ENCODE measurements around the gene SNRPD2.

Gene SNRPD2

GRCh38 chr19:45701676-45702075 lies 9.9 kb upstream of the SNRPD2 start:
- TF ChIP-seq RAD21 (IDR thresholded peaks at IDR 0.05; ENCODE audit: low read depth), result no peak
- no peak for TF ChIP-seq FOXM1 (IDR thresholded peaks at IDR 0.05; ENCODE audit: borderline replicate concordance, low read depth)
- TF ChIP-seq MAX (IDR thresholded peaks at IDR 0.05), result no peak
- TF ChIP-seq ZBTB7A (IDR thresholded peaks at IDR 0.05; ENCODE audit: low read depth), result no peak
- no peak for TF ChIP-seq NFIC (IDR thresholded peaks at IDR 0.05)
- no peak for TF ChIP-seq USF1 (IDR thresholded peaks at IDR 0.05)
- no peak for TF ChIP-seq TCF12 (IDR thresholded peaks at IDR 0.05; ENCODE audit: low read depth)
- no peak for TF ChIP-seq TAF1 (IDR thresholded peaks at IDR 0.05; ENCODE audit: low read depth)

GRCh38 chr19:45693106-45693788 lies 1.5 kb upstream of the SNRPD2 start:
- TF ChIP-seq CEBPB (IDR thresholded peaks at IDR 0.05), result no peak
- TF ChIP-seq EP300 (IDR thresholded peaks at IDR 0.05; ENCODE audit: borderline replicate concordance), result no peak
- TF ChIP-seq FOXM1 (IDR thresholded peaks at IDR 0.05; ENCODE audit: borderline replicate concordance, low read depth), result no peak
- no peak for TF ChIP-seq REST (IDR thresholded peaks at IDR 0.05; ENCODE audit: low read depth)
- no peak for TF ChIP-seq NFIC (IDR thresholded peaks at IDR 0.05)
- no peak for TF ChIP-seq USF1 (IDR thresholded peaks at IDR 0.05)
- no peak for TF ChIP-seq MAX (IDR thresholded peaks at IDR 0.05)
- peak; percentile 56 for TF ChIP-seq RAD21 (IDR thresholded peaks at IDR 0.05; ENCODE audit: low read depth)
- no peak for TF ChIP-seq TEAD4 (IDR thresholded peaks at IDR 0.05)
- no peak for TF ChIP-seq CREB1 (IDR thresholded peaks at IDR 0.05; ENCODE audit: low read depth)
- TF ChIP-seq EGR1 (IDR thresholded peaks at IDR 0.05), result no peak
- no peak for TF ChIP-seq YY1 (IDR thresholded peaks at IDR 0.05; ENCODE audit: low read depth)
- TF ChIP-seq TCF12 (IDR thresholded peaks at IDR 0.05; ENCODE audit: low read depth), result 0 out of 2 replicates have a peak, but pooled peaks have one; percentile 29
- no peak for TF ChIP-seq ZBTB7A (IDR thresholded peaks at IDR 0.05; ENCODE audit: low read depth)

- TF ChIP-seq REST (IDR thresholded peaks at IDR 0.05; ENCODE audit: low read depth), result no peak
- TF ChIP-seq YY1 (IDR thresholded peaks at IDR 0.05; ENCODE audit: low read depth), result peak; percentile 70
- no peak for TF ChIP-seq FOXM1 (IDR thresholded peaks at IDR 0.05; ENCODE audit: borderline replicate concordance, low read depth)
- peak; percentile 87 for TF ChIP-seq ZBTB7A (IDR thresholded peaks at IDR 0.05; ENCODE audit: low read depth)
- TF ChIP-seq TCF12 (IDR thresholded peaks at IDR 0.05; ENCODE audit: low read depth), result no peak
- 0 out of 2 replicates have a peak, but pooled peaks have one; percentile 27 for TF ChIP-seq TEAD4 (IDR thresholded peaks at IDR 0.05)
- TF ChIP-seq RAD21 (IDR thresholded peaks at IDR 0.05; ENCODE audit: low read depth), result no peak
- no peak for TF ChIP-seq EGR1 (IDR thresholded peaks at IDR 0.05)
- TF ChIP-seq CEBPB (IDR thresholded peaks at IDR 0.05), result no peak
- TF ChIP-seq TAF1 (IDR thresholded peaks at IDR 0.05; ENCODE audit: low read depth), result peak; percentile 56; the same call in 1 of the 2 replicates
- TF ChIP-seq USF1 (IDR thresholded peaks at IDR 0.05), result no peak
- peak; percentile 41; the same call in 1 of the 2 replicates for TF ChIP-seq NFIC (IDR thresholded peaks at IDR 0.05)
- TF ChIP-seq MAX (IDR thresholded peaks at IDR 0.05), result peak; percentile 80
- no peak; the same call in 1 of the 2 replicates for TF ChIP-seq EP300 (IDR thresholded peaks at IDR 0.05; ENCODE audit: borderline replicate concordance)
- TF ChIP-seq CREB1 (IDR thresholded peaks at IDR 0.05; ENCODE audit: low read depth), result peak; percentile 64; the same call in 1 of the 2 replicates
Observed at GRCh38 chr19:45692187-45693105, 693 bp upstream of the SNRPD2 start, which contains the start of gene QPCTL. Gene QPCTL (plus strand): TSS chr19:45692666. CDS start chr19:45692704, 38 bp downstream.

GRCh38 chr19:45687599-45687998 lies 4.2 kb downstream of the SNRPD2 start:
- TF ChIP-seq USF1 (IDR thresholded peaks at IDR 0.05) (no peak), REST (IDR thresholded peaks at IDR 0.05; ENCODE audit: low read depth) (no peak), EGR1 (IDR thresholded peaks at IDR 0.05) (no peak), TCF12 (IDR thresholded peaks at IDR 0.05; ENCODE audit: low read depth) (no peak), MAX (IDR thresholded peaks at IDR 0.05) (no peak), NFIC (IDR thresholded peaks at IDR 0.05) (no peak), CREB1 (IDR thresholded peaks at IDR 0.05; ENCODE audit: low read depth) (no peak), EP300 (IDR thresholded peaks at IDR 0.05; ENCODE audit: borderline replicate concordance) (no peak), TEAD4 (IDR thresholded peaks at IDR 0.05) (no peak), TAF1 (IDR thresholded peaks at IDR 0.05; ENCODE audit: low read depth) (no peak), RAD21 (IDR thresholded peaks at IDR 0.05; ENCODE audit: low read depth) (no peak), CEBPB (IDR thresholded peaks at IDR 0.05) (no peak), YY1 (IDR thresholded peaks at IDR 0.05; ENCODE audit: low read depth) (no peak), FOXM1 (IDR thresholded peaks at IDR 0.05; ENCODE audit: borderline replicate concordance, low read depth) (no peak), ZBTB7A (IDR thresholded peaks at IDR 0.05; ENCODE audit: low read depth) (no peak)

All from Ishikawa (cell line).